Adrenal gland (tissue), 12 donors: ENCODE measurements around the gene ZMYND8. TPM values are rescaled to one million over a fixed set of nuclear protein-coding genes. Genes with fewer than 3 reads are reported as not detected.

ENCODE experiments used
- DNase-seq, 7 donors: peaks; one replicate each; pipeline ENCODE4 v3.0.0-alpha.2; 2019 to 2020
- H3K27ac ChIP-seq, 5 donors: fragments of 200-600 bp; sonication (generic) in 4 of 5; 1 replicate in 3 of 5; 2 replicates in 2 of 5; pipeline versions ENCODE4 v1.5.1 to v1.8.0; 2016 to 2020; ENCODE audit warnings: mild to moderate bottlenecking in 1 of 5
- H3K27me3 ChIP-seq: fragments of 200-600 bp; 2 replicates; pipeline ENCODE4 v1.8.0; 2021
- H3K36me3 ChIP-seq, 2 donors: fragments of 200-600 bp; replicated peaks in 1 of 2; 1 replicate in 1 of 2; 2 replicates in 1 of 2; pipeline versions ENCODE4 v1.5.1 to v1.8.0; 2018 to 2022
- H3K4me1 ChIP-seq, 2 donors: fragments of 200-600 bp; replicated peaks in 1 of 2; 1 replicate in 1 of 2; 2 replicates in 1 of 2; pipeline versions ENCODE4 v1.5.1 to v1.8.0; 2018 to 2021
- H3K4me3 ChIP-seq, 4 donors: fragments of 200-600 bp; sonication (generic) in 3 of 4; one replicate each; pipeline ENCODE4 v1.5.1; 2016 to 2018
- H3K9me3 ChIP-seq, 3 donors: fragments of 200-600 bp; sonication (generic) in 1 of 3; replicated peaks in 1 of 3; 1 replicate in 2 of 3; 2 replicates in 1 of 3; pipeline versions ENCODE4 v1.5.1 to v1.8.0; 2016 to 2021
- CTCF ChIP-seq, 6 experiments: fragments of 450-650 bp in 4 of 6; fragments of 200-600 bp in 2 of 6; sonication (generic) in 1 of 6; IDR thresholded peaks; 1 replicate in 5 of 6; 2 replicates in 1 of 6; pipeline versions ENCODE4 v1.5.1 to v1.8.0; 2016 to 2021; ENCODE audit warnings: antibody characterized with exemption in 6 of 6, mild to moderate bottlenecking in 2 of 6, moderate library complexity in 1 of 6
- POLR2A ChIP-seq, 2 donors: fragments of 450-650 bp; IDR thresholded peaks; one replicate each; pipeline ENCODE4 v1.6.1; 2017; ENCODE audit warnings: antibody characterized with exemption in 2 of 2, mild to moderate bottlenecking in 2 of 2, moderate library complexity in 1 of 2
- WGBS, 4 donors: extraction: QIAGEN DNeasy Blood & Tissue Kit in 2 of 4; methylation state at CpG; one replicate each; pipeline versions ENCODE4 v1.1.5 to v1.1.7; 2013 to 2017; 5-methylcytosine and 5-hydroxymethylcytosine counted together
- intact Hi-C, 2 donors: fragments of 100-400 bp; cut with DNase I; formaldehyde crosslinking; loops; one replicate each; pipeline versions ENCODE4 v1.14.1 to v1.15.0; 2022 to 2023
- polyA plus RNA-seq, 3 donors: library from polyadenylated mRNA; stranded (reverse); fragments of 200-250 nt in 2 of 3; fragments of 350-450 nt in 1 of 3; fragmentation: Illumina TruSeq in 1 of 3; extraction: RNeasy Lipid Tissue Mini Kit (QIAGEN cat#74804) in 1 of 3; gene quantifications; one replicate each; pipeline ENCODE4 v1.2.3, GENCODE V29; 2013 to 2014
- total RNA-seq, 9 donors: library from RNA; depleted of rRNA in 4 of 9; stranded (reverse); fragments of >200 nt in 4 of 9; fragments of 120-200 nt in 1 of 9; fragmentation: NEBNext Ultra II Directional in 1 of 9; extraction: Animal tissue kit (Norgen Biotek cat#: 25700) in 1 of 9; gene quantifications; one replicate each; pipeline versions ENCODE4 v1.1.0 to v1.2.4, GENCODE V29; 2013 to 2023
- donor health status: healthy with polysubstance abuse.
- donor health status: Bipolar disorder and iron deficiency.
- donor health status: DM: yes; HTN: yes; CAD: no.
- donor health status: DM: no; HTN: no; CAD: no.
- donor health status: DM: no; HTN: no; CAD: no.
- donor health status: DM: yes; HTN: yes; CAD: no.

The ZMYND8 gene
- total and polyA plus RNA-seq, 12 donors, result 37.0 to 116 (median 67.2) TPM

DNA sequence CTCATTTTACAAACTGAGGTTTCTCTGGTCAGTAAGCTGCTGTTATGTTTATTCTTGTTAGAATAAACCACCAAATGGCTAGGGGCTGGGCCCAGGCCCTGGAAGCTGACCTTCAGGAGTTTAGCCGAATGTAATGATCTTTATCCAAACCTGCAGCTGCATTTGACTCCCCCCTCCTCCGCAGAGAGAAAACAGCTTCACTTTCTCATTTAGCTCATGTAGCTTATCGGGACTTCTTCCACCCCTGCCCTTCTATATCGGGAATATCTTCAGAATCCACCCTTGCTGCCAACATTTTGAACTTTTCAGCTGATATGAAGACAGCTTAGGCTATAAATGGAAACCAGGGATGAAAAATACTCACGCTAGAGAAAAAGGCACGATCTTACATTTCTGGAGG lies 102.6 kb downstream of the ZMYND8 start:
- WGBS, 4 donors, result 30 to 42% (median 34%) methylated on average over 6 of the region's 6 CpGs
- Histone ChIP-seq H3K9me3 (no peaks in the 10 kb centered on the region), H3K4me3 (no peak overlapping the region), H3K36me3 (peaks cover 0 to 35% of the 10 kb centered on the region in 2 donors), H3K27me3 (no peaks in the 10 kb centered on the region), H3K4me1 (peaks cover 28 to 52% of the 10 kb centered on the region in 2 donors), H3K27ac (peak overlapping the region in 4 of 5 donors; percentile 25 to 61 (median 46))
- intact Hi-C loops, result no loop called here
- TF ChIP-seq POLR2A (IDR thresholded peaks at IDR 0.05) (no peak), CTCF (IDR thresholded peaks at IDR 0.05) (no peak)
- DNase-seq, result peak in 2 of 7 donors; percentile 32 to 68

GRCh38 chr20:47252879-47253307 lies 103.6 kb downstream of the ZMYND8 start:
- H3K27ac ChIP-seq, result peak overlapping the region in 4 of 5 donors; percentile 28 to 61 (median 48)
- no peak for DNase-seq
- peaks cover 22 to 42% of the 10 kb centered on the region in 2 donors for H3K4me1 ChIP-seq
- no peak overlapping the region for H3K4me3 ChIP-seq
- no peaks in the 10 kb centered on the region for H3K27me3 ChIP-seq
- H3K36me3 ChIP-seq, result peaks cover 0 to 44% of the 10 kb centered on the region in 2 donors
- intact Hi-C loops, result no loop called here
- H3K9me3 ChIP-seq, result no peaks in the 10 kb centered on the region
- WGBS, 4 donors, result 87 to 94% (median 90%) methylated on average over 3 of the region's 3 CpGs
- TF ChIP-seq CTCF (IDR thresholded peaks at IDR 0.05) (no peak), POLR2A (IDR thresholded peaks at IDR 0.05) (no peak)

DNA sequence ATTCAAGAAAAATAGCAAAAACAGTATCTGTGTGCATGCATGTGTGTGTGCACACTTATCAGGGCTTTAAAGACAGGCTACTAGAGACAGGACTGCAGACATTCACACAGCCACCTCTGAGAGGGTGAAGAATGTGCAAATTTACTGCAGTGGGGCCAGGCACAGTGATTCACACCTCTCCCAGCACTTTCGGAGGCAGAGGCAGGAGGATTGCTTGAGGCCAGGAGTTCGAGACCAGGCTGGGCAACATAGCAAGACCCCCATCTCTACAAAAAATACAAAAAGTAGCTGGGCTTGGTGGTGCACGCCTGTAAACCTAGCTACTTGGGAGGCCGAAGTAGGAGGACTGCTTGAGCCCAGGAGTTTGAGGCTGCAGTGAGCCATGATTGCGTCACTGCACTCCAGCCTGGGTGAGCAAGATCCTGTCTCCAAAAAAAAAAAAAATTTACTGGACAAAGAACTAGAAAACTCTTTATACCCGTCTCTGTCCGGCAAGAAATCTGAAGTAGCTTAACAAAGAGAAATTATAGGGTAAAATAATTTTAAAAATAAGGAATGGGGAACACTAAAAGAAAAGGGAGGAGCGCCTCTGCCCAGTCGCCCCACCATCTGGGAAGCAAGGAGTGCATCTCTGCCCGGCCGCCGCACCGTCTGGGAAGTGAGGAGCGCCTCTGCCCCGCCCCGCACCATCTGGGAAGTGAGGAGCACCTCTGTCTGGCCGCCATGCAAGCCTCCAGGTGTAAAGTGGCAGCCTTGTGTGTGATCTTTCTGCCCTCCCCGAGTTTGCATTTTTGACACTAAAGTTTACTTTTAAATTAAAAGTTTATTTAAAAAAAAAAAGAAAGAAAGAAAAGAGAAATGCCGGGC lies 105.1 kb downstream of the ZMYND8 start:
- Histone ChIP-seq H3K4me1 (peaks cover 22 to 49% of the 10 kb centered on the region in 2 donors), H3K27ac (peak overlapping the region in 2 of 5 donors; percentile 50 to 61), H3K36me3 (peaks cover 0 to 59% of the 10 kb centered on the region in 2 donors), H3K9me3 (no peaks in the 10 kb centered on the region), H3K27me3 (no peaks in the 10 kb centered on the region), H3K4me3 (no peak overlapping the region)
- intact Hi-C loops, result no loop called here
- WGBS, 4 donors, result 88 to 95% (median 93%) methylated on average over 19 of the region's 19 CpGs
- no peak for DNase-seq
- TF ChIP-seq POLR2A (IDR thresholded peaks at IDR 0.05), result no peak
- no peak for TF ChIP-seq CTCF (IDR thresholded peaks at IDR 0.05)

GRCh38 chr20:47250360-47250759 lies 106.1 kb downstream of the ZMYND8 start:
- intact Hi-C loops, result no loop called here
- peaks cover 0 to 69% of the 10 kb centered on the region in 2 donors for H3K36me3 ChIP-seq
- no peaks in the 10 kb centered on the region for H3K9me3 ChIP-seq
- H3K4me1 ChIP-seq, result peaks cover 22 to 55% of the 10 kb centered on the region in 2 donors
- DNase-seq, result no peak
- no peaks in the 10 kb centered on the region for H3K27me3 ChIP-seq
- TF ChIP-seq CTCF (IDR thresholded peaks at IDR 0.05), result no peak
- TF ChIP-seq POLR2A (IDR thresholded peaks at IDR 0.05), result no peak
- 95 to 100% (median 98%) methylated on average over 4 of the region's 4 CpGs for WGBS, 4 donors
- H3K27ac ChIP-seq, result peak overlapping the region in 1 of 5 donors; percentile 6
- H3K4me3 ChIP-seq, result no peak overlapping the region
